Duodenal mucosa (tissue), 2 donors: Measurements from ENCODE around the gene SEMA3E.
"Not testable (repeated sequence)": the region's sequence is repeated elsewhere in the genome, so short reads cannot be mapped to it uniquely, and the experiment has no call there.

Experiments used
- H3K27ac ChIP-seq: one replicate; pipeline ENCODE4 v1.7.0; 2013; ENCODE audit warnings: low read depth, low read length
- H3K27me3 ChIP-seq, 2 donors: one replicate each; pipeline ENCODE4 v1.7.0; 2013; ENCODE audit warnings: low read length in 2 of 2, control low read depth in 1 of 2; ENCODE audit not compliant: insufficient read depth in 2 of 2, control insufficient read depth in 1 of 2
- H3K36me3 ChIP-seq, 2 donors: one replicate each; pipeline ENCODE4 v1.7.0; 2013; ENCODE audit warnings: low read length in 2 of 2, control low read depth in 1 of 2; ENCODE audit not compliant: insufficient read depth in 2 of 2, control insufficient read depth in 1 of 2
- H3K4me1 ChIP-seq, 2 donors: one replicate each; pipeline ENCODE4 v1.7.0; 2013; ENCODE audit warnings: low read length in 2 of 2, control low read depth in 1 of 2; ENCODE audit not compliant: insufficient read depth in 2 of 2, control insufficient read depth in 1 of 2
- H3K4me3 ChIP-seq, 2 donors: one replicate each; pipeline ENCODE4 v1.7.0; 2013; ENCODE audit warnings: low read length in 2 of 2, low read depth in 1 of 2
- H3K9ac ChIP-seq, 2 donors: one replicate each; pipeline ENCODE4 v1.7.0; 2013; ENCODE audit warnings: low read length in 2 of 2, low read depth in 1 of 2
- H3K9me3 ChIP-seq, 2 donors: one replicate each; pipeline ENCODE4 v1.7.0; 2013; ENCODE audit warnings: low read length in 2 of 2, control low read depth in 1 of 2; ENCODE audit not compliant: control insufficient read depth in 1 of 2

The SEMA3E gene

GRCh38 chr7:83439026-83439425, 209.9 kb downstream of the SEMA3E start:
- Histone ChIP-seq H3K9me3 (no peaks in the 10 kb centered on the region), H3K9ac (no peak overlapping the region), H3K27me3 (no peaks in the 10 kb centered on the region), H3K27ac (no peak overlapping the region), H3K4me1 (no peaks in the 10 kb centered on the region), H3K36me3 (no peaks in the 10 kb centered on the region), H3K4me3 (no peak overlapping the region)

DNA sequence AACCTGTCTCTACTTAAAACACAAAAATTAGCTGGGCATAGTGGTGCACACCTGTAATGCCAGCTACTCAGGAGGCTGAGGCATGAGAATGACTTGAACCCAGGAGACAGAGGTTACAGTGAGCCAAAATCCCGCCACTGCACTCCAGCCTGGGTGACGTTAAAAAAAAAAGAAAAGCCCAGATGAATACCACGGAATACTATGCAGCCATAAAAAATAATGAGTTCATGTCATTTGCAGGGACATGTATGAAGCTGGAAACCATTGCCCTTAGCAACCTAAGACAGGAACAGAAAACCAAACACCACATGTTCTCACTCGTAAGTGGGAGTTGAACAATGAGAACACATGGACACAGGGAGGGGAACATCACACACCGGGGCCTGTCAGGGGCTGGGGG, 218.7 kb downstream of the SEMA3E start:
- H3K36me3 ChIP-seq, H3K9me3 ChIP-seq, H3K27ac ChIP-seq, H3K4me3 ChIP-seq, H3K27me3 ChIP-seq, H3K9ac ChIP-seq, H3K4me1 ChIP-seq: not testable (repeated sequence)

DNA sequence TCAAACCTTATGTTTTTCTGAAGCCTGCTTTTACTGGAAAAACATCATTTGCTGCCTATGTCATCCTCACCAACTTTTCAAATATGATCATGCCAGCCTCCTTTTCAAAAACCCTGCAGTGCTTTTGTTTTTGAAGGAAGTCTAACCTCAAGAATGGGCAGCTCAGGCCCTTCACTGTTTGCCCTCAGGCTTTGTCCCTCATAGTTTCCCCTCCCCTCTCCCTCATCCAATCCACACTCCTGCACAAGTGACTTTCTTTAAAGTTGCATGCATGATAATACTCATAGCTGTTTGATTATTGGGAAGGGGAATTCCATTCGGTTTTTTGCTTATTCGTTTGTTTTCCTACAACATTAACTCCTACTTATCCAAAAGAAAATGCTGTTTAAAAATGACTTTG, 219.4 kb downstream of the SEMA3E start:
- Histone ChIP-seq H3K9me3 (no peaks in the 10 kb centered on the region), H3K27me3 (no peaks in the 10 kb centered on the region), H3K27ac (no peak overlapping the region), H3K9ac (no peak overlapping the region), H3K4me3 (no peak overlapping the region), H3K4me1 (no peaks in the 10 kb centered on the region), H3K36me3 (no peaks in the 10 kb centered on the region)

GRCh38 chr7:83427884-83428283, 221.1 kb downstream of the SEMA3E start:
- Histone ChIP-seq H3K9me3 (no peaks in the 10 kb centered on the region), H3K4me3 (no peak overlapping the region), H3K36me3 (no peaks in the 10 kb centered on the region), H3K4me1 (no peaks in the 10 kb centered on the region), H3K27ac (no peak overlapping the region), H3K27me3 (no peaks in the 10 kb centered on the region), H3K9ac (no peak overlapping the region)

DNA sequence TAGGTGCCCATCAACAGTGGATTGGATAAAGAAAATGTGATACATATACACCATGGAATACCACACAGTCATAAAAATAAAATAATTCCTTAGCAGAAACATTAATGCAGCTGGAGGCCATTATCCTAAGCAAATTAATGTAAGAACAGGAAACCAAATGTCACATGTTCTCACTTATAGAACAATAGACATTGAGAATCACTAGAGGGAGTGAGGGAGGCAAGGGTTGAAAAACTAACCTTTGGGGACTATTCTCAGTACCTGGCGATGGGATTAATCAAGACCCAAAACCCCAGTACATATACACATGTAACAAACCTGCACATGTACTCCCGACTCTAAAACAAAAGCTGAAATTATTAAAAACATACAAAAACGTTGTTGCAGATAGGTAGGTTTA, 222.6 kb downstream of the SEMA3E start:
- no peak overlapping the region for H3K27ac ChIP-seq
- H3K4me1 ChIP-seq, result no peaks in the 10 kb centered on the region
- no peak overlapping the region for H3K9ac ChIP-seq
- H3K36me3 ChIP-seq, result no peaks in the 10 kb centered on the region
- no peaks in the 10 kb centered on the region for H3K27me3 ChIP-seq
- H3K4me3 ChIP-seq, result no peak overlapping the region
- no peaks in the 10 kb centered on the region for H3K9me3 ChIP-seq

- Histone ChIP-seq H3K27me3 (no peaks in the 10 kb centered on the region), H3K4me1 (no peaks in the 10 kb centered on the region), H3K36me3 (no peaks in the 10 kb centered on the region), H3K9ac (no peak overlapping the region), H3K27ac (no peak overlapping the region), H3K9me3 (peaks cover 0 to 3% of the 10 kb centered on the region in 2 donors), H3K4me3 (no peak overlapping the region)
Observed at GRCh38 chr7:83419013-83419412, 229.9 kb downstream of the SEMA3E start.

DNA sequence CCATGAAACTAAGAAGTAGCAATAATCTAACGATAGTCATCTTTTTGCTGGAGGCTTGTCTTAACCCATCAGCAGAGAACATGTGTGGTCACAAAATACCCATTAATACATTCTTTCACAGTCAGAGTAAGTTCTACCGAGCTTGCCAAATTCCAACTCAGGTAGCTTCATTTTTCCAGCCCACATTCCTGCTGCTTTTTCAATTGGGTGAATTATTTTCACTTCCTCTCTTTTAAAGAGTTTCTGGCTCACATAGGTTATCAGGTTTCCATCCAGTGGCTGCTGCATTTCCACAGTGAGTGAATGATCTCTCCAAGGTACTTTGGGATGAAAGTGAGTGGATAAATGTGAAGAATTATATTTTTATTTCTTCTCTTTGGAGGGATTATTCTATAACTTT, 233.1 kb downstream of the SEMA3E start:
- no peak overlapping the region for H3K4me3 ChIP-seq
- no peaks in the 10 kb centered on the region for H3K4me1 ChIP-seq
- no peak overlapping the region for H3K9ac ChIP-seq
- H3K36me3 ChIP-seq, result no peaks in the 10 kb centered on the region
- H3K9me3 ChIP-seq, result peaks cover 0 to 3% of the 10 kb centered on the region in 2 donors
- no peak overlapping the region for H3K27ac ChIP-seq
- no peaks in the 10 kb centered on the region for H3K27me3 ChIP-seq

- Histone ChIP-seq H3K27ac (no peak overlapping the region), H3K27me3 (no peaks in the 10 kb centered on the region), H3K4me3 (no peak overlapping the region), H3K9ac (no peak overlapping the region), H3K36me3 (no peaks in the 10 kb centered on the region), H3K4me1 (no peaks in the 10 kb centered on the region), H3K9me3 (peaks cover 0 to 3% of the 10 kb centered on the region in 2 donors)
Observed at GRCh38 chr7:83414947-83415346, 234.0 kb downstream of the SEMA3E start.

DNA sequence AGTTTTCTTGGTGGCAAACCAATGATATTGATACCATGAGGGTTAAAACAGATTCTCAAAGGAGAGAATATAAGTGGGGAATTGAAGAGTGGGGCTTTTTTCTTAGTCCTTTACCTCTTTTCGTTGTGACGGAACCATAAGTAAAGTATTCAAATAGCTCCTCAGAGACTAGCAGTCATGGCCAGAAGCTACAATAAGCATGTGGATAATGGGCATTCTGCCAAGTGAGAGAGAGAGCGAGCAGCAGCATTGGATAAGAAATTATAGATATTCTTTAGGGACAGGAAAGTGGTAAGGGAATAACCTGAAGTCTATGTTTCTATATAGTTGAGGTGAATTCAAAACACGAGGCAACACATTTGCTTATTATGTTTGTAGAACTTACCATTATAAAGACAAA, 235.1 kb downstream of the SEMA3E start:
- Histone ChIP-seq H3K27ac (no peak overlapping the region), H3K36me3 (no peaks in the 10 kb centered on the region), H3K27me3 (no peaks in the 10 kb centered on the region), H3K9me3 (no peaks in the 10 kb centered on the region), H3K4me3 (no peak overlapping the region), H3K4me1 (no peaks in the 10 kb centered on the region), H3K9ac (no peak overlapping the region)

DNA sequence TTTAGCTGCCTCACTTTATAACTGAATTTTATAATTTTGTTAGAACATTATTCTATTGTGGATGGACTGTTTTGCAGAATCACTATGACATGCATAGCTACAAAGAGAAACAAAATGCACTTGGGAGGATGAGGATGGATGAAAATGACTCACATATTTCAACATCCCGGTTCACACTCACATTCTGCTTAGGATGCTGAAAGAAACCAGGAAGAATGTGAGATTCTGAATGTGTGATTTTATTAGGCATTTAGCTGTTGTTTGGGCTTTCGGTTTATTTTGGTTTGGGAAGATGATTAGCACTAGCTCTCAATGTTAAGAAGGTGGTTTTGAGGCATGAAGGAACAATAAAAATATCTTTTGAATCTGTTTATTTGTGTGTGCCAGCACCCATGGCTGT, 235.5 kb downstream of the SEMA3E start:
- Histone ChIP-seq H3K27ac (no peak overlapping the region), H3K4me3 (no peak overlapping the region), H3K9me3 (no peaks in the 10 kb centered on the region), H3K36me3 (no peaks in the 10 kb centered on the region), H3K27me3 (no peaks in the 10 kb centered on the region), H3K9ac (no peak overlapping the region), H3K4me1 (no peaks in the 10 kb centered on the region)

DNA sequence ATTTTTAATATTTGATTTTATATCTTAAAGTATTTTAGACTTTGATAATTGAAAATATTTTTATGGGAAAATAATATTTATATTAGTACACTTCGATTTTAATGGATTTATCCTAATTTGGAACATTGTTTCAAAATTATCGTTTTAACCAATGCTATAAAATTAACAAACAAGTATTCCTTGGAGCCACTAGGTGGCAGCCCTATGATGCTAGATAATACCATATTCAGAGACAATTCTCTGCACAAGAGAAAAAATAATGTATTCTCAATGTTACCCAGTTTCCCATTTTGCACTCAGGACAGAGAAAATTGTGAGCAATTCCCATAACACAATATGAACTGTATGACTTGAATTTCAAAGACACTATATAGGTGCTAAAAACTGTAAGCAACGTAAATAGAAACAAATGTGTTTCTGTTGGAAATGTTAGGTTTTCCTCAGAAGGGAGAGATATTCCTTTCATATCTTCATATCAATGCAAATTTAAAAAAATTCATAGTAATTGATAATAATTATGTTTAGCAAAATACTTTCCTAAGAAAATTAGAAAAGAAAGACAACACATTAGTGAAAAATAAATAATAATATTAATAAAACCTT, 237.8 kb downstream of the SEMA3E start:
- Histone ChIP-seq H3K9me3 (no peaks in the 10 kb centered on the region), H3K27me3 (no peaks in the 10 kb centered on the region), H3K27ac (no peak overlapping the region), H3K4me1 (no peaks in the 10 kb centered on the region), H3K36me3 (no peaks in the 10 kb centered on the region), H3K4me3 (no peak overlapping the region), H3K9ac (no peak overlapping the region)
